HG03520 (cell line): Measurements from ENCODE around the gene ARL6IP5.

Experiments
- ATAC-seq: cut with Tn5 transposase; IDR thresholded peaks from one replicate; pipeline ENCODE4 v1.9.1; 2021; ENCODE audit warnings: mild to moderate bottlenecking, moderate library complexity; ENCODE audit not compliant: unreplicated experiment

Gene ARL6IP5

GRCh38 chr3:69116162-69116561, 31.4 kb downstream of the ARL6IP5 start:
- no peak for ATAC-seq

DNA sequence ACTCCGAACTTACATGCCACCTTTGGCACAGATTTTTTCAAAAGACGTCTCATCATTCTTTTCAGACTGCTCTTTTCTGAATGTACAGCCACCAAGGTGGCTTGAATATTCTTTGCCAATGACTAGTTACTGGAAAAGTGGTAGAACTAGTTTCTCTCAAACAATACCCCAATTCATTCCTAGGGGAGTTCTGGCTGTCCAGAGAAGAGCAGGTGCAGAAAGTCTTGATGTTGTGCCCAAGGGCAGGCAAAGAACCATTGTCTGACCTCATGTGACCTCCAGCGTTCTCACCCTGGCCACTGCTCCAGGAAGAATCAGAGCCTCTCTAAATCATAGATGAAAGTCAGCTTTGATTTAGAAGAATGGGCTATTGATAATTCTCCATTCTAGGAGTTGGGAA, 32.2 kb downstream of the ARL6IP5 start:
- no peak for ATAC-seq

- no peak for ATAC-seq
Observed at GRCh38 chr3:69118555-69118954, 33.8 kb downstream of the ARL6IP5 start.

DNA sequence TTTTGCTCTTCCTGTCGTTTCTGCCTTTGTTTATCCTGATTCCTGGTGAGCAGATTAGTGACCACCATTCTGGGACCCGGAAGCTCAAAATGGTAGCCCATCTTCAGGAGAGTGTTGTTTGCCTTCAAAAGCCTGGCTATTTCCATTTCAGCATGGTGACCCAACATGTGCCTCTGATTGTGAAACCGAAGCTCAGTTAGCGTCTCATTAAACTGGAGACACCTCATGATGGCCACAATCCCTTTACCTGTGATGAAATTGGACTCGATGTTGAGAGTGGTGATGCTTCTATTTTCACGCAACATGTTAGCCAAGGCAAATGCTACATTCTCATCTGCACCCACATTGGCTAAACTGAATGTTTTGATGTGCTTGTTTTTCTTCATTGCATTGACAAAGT, 34.4 kb downstream of the ARL6IP5 start:
- no peak for ATAC-seq

GRCh38 chr3:69119681-69120080, 34.9 kb downstream of the ARL6IP5 start:
- ATAC-seq = no peak

GRCh38 chr3:69120879-69121464, 36.2 kb downstream of the ARL6IP5 start:
- ATAC-seq = peak; percentile 96

GRCh38 chr3:69121513-69121912, 36.8 kb downstream of the ARL6IP5 start:
- no peak for ATAC-seq

GRCh38 chr3:69121950-69122349, 37.2 kb downstream of the ARL6IP5 start:
- ATAC-seq = no peak

DNA sequence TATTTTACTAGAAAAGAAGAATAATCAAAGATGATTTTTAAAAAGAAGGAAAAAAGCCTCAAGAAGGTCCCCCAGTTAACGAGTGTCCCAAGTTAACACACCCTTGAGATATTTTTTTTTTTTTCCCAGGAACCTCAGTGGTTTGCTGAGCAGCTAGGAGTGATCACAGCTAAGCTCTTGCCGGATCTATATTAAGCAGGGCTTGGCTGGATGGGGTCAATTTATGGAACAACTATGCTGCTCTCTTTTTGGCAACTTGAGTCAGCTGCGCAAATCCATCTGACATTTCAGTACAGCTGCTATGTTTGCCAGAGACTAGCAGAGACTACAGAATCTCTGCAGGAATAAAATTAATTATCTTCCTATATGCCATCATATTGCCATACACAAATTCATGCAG, 37.7 kb downstream of the ARL6IP5 start, which contains the start of gene LMOD3:
TSS of gene LMOD3 (minus strand) at position 193 of the 400 bp plus-strand sequence. CDS start 209 bp downstream, outside the sequence.
- no peak for ATAC-seq

GRCh38 chr3:69126216-69126615, 41.5 kb downstream of the ARL6IP5 start:
- ATAC-seq = no peak

- ATAC-seq = no peak
Observed at GRCh38 chr3:69126999-69127398, 42.3 kb downstream of the ARL6IP5 start.

DNA sequence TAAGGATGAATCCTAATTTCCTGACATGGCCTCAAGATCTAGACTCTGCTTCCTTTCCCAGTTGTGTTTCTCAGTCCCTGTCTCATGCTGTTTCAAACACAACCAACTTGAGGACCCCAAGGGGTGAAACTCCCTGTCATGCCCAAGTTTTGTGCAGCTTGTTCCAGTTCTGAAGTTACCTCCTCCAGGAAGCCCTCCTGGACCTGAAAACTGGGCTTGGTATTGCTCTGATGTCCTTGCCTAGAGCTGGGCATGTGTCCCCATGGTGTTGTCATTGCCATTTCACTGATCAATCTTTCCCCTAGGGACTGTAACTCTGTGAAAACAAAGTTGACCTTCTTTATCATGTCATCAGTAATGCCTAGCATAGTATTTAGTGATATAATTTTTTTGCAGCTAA, 43.8 kb downstream of the ARL6IP5 start:
- ATAC-seq = no peak

DNA sequence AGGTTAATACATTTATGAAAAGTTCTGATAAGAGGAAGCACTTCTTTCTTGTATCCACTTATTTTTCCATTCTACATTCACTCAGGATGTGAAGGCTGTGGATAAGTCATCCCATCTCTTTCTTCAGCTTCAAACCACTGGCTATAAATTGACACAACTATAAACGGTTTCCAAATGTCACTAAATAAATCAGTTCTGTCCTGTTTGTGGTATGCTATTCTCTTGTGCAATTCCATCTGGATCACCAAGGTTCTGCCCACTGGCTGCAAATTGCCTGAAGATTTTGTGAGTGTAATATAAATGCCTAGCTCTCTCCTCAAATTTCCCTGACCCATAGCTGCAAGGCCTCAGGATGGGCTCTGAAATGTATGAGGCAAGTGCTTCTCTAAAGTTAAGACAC, 44.8 kb downstream of the ARL6IP5 start:
- ATAC-seq = no peak

DNA sequence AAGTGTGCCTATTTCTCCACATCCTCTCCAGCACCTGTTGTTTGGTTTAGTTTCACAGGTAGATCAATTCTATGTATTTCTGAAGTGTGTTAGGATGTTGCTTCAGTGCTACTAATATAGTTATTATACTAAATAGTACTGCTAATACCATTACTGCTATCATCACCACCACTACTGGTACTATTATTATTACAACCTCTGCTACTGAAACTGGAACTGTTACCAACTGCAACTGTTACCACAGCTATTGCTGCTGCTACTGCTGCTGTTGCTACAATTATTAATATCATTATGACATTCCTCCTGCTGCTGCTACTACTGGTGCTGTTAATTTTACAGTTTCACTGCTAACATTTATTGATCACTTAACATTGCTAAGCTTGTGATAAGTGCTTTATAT, 46.0 kb downstream of the ARL6IP5 start:
- ATAC-seq = peak; percentile 99

DNA sequence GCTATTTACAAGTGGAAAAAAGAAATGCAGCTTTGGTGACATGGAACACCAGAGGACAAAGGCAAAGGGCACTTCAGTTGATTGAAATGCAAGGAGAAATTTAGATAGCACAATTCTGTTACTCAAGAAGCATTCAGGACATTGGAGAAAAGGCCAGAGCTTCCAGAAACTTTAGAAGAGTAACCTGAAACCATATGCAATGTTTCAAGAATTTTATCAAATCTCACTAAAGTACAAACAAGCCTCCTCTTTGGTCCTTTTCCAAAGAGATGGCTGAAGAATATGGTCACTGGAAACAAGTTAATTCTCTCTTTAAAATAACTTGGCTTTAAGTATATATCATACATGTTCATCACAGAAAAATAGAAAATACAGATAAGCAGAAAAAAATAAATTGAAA, 52.3 kb downstream of the ARL6IP5 start:
- ATAC-seq = no peak

DNA sequence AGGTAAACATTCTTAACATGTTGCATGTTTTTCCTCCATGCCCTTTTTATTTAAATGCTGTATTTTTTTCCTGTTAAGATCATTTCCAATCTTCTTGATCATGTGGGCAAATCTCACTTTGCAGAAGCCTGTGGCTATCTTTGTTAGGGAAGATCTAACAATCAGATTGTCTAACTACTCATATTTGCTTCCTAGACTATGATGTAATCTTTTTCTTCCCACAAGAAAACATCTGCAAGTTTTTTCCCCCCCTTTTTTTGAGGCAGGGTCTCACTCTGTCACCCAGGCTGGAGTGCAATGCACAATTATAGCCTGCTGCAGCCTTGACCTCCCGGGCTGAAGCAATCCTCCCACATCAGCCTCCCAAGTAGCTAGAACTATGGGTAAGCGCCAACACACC, 52.7 kb downstream of the ARL6IP5 start:
- no peak for ATAC-seq

DNA sequence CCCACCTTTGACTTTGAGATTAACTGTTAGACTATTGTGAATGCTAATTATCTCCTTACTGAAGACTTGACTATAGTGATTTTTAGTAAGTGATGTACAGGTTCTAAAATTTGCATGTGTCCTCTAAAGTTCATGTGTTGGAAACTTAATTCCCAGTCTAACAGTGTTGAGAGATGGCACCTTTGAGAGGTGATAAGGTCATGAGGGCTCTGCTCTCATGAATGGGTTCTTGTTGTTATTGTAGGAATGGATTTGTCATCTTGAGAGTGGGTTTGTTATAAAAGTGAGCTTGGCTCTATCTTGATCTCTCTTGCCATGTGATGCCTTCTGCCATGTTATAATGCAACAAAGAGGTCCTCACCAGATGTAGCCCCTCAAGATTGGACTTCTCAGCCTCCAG, 56.6 kb downstream of the ARL6IP5 start:
- no peak for ATAC-seq

- no peak for ATAC-seq
Observed at GRCh38 chr3:69142090-69142489, 57.4 kb downstream of the ARL6IP5 start.

DNA sequence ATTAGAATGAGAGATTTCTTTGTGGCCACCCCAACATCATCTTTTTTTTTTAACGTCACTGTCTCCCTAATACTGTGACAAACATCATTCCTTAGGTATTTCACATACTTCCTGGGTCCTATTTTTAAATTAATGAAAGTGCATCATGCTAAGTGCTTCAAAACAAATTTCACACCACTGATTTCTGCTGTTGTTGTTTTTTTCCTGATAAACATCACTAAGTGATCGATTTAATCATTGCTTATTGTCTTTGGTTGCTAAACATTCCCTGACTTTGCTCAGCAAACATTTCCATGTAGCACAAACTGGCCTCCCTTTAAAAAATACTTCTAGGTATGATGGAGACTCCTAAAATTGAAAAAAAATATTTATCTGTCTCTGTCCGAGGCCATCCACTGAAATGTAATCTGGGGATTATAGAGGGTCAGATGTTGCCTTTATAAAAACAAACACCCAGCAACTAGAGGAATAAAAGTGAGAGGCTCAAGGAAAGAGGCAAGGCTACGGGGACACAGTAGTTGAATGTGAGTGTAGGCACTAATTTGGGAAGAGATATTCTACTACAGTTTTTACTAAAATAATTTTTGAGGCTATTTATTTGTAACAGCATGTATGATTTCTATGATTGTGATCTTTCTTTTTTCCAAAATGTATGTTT, 58.2 kb downstream of the ARL6IP5 start:
- ATAC-seq = no peak

- ATAC-seq = no peak
Observed at GRCh38 chr3:69143612-69144011, 58.9 kb downstream of the ARL6IP5 start.

GRCh38 chr3:69144631-69145245, 60.0 kb downstream of the ARL6IP5 start:
- ATAC-seq = no peak

DNA sequence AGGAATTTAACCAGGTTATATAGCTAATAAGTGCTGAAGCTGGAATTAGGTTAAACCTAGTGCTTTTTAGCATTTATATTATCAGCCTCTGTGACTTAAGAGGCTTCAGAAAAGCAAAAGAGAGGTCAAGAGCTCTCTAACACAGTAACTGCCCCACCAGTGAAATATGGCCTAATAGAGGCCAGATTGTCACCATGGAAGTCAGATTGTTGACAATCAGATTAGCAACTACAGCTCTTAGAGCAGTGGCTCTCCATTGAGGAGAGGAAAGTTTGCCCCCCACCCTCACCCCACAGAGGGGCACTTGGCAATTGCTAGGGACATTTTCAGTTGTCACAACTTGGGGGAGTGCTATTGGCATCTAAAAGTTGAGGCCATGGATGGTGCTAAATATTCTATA, 61.0 kb downstream of the ARL6IP5 start:
- ATAC-seq = no peak
